ENCODE measurements around the gene CHEK1. TPM values are rescaled to one million over a fixed set of nuclear protein-coding genes. Genes with fewer than 3 reads are reported as not detected.

Gene CHEK1
- total and polyA plus RNA-seq, 9 of the 15 experiments (the other 6 are each of a cell fraction or from before 2014, with no cell fraction given) = 62.6 to 108 (median 87.5) TPM

DNA sequence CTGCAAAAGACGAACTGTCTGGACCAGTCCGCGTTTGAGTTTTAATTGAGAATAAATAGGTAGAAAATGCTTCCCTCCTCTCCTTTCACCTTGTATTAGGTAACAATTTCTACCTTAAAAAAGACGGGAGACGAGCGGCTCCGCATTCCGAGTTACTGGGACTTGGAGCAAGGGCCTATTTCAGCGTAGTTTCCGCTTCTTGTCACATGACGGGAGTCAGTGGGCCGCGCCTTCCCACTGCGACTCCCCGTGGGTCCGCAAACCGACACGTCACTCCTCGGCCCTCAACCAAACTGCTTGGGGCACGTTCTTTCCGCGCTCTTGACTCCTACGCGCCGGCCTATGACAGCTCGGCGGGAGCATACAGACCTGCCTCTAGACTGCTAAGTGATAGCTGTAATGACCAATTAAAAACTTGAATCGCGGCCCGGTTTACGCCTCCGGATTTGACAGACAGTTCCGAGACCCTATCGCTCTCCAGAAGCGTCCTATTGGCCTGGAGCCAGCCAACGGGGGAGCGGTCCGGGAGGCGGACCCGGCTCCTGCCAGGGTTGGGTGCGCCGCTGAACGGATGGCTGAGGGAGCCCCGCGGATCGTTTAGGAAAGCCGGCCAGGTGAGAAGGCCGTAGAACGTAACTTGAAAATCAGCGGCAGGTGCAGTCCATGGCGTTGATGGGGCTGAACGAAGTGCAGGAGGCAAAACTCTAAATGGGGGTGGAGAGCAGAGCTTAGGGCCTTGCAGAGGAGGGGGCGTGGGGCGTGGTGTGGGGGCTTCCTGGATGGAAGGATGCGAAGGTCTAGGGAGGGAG, 32.5 kb upstream of the CHEK1 start, which contains the start of gene STT3A (continued):
- TF ChIP-seq CHD2 (IDR thresholded peaks at IDR 0.05; ENCODE audit: low read depth, low read length) = peak; percentile 90
- no peak for TF ChIP-seq YBX1 (IDR thresholded peaks at IDR 0.05)
- TF ChIP-seq CBFA2T2 (conservative IDR thresholded peaks at IDR 0.05) = peak; percentile 60
- TF ChIP-seq JUNB (CRISPR knock-in tag; conservative IDR thresholded peaks at IDR 0.05) = no peak
- TF ChIP-seq ZNF444 (CRISPR knock-in tag; IDR thresholded peaks at IDR 0.05) = no peak
- TF ChIP-seq ZNF143 (CRISPR knock-in tag; IDR thresholded peaks at IDR 0.05) = no peak
- TF ChIP-seq CSDE1 (IDR thresholded peaks at IDR 0.05) = no peak
- TF ChIP-seq ESRRB (CRISPR knock-in tag; IDR thresholded peaks at IDR 0.05; ENCODE audit: borderline replicate concordance) = no peak
- TF ChIP-seq GATA2 (CRISPR knock-in tag; IDR thresholded peaks at IDR 0.05) = no peak
- TF ChIP-seq, protein P1, sequence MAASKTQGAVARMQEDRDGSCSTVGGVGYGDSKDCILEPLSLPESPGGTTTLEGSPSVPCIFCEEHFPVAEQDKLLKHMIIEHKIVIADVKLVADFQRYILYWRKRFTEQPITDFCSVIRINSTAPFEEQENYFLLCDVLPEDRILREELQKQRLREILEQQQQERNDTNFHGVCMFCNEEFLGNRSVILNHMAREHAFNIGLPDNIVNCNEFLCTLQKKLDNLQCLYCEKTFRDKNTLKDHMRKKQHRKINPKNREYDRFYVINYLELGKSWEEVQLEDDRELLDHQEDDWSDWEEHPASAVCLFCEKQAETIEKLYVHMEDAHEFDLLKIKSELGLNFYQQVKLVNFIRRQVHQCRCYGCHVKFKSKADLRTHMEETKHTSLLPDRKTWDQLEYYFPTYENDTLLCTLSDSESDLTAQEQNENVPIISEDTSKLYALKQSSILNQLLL (CRISPR knock-in tag; IDR thresholded peaks at IDR 0.05; ENCODE audit: borderline replicate concordance) = no peak
- TF ChIP-seq, protein P2, sequence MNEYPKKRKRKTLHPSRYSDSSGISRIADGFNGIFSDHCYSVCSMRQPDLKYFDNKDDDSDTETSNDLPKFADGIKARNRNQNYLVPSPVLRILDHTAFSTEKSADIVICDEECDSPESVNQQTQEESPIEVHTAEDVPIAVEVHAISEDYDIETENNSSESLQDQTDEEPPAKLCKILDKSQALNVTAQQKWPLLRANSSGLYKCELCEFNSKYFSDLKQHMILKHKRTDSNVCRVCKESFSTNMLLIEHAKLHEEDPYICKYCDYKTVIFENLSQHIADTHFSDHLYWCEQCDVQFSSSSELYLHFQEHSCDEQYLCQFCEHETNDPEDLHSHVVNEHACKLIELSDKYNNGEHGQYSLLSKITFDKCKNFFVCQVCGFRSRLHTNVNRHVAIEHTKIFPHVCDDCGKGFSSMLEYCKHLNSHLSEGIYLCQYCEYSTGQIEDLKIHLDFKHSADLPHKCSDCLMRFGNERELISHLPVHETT (CRISPR knock-in tag; conservative IDR thresholded peaks at IDR 0.05 in 1 of 2, IDR thresholded peaks at IDR 0.05 in 1 of 2) = 0 out of 4 replicates have a peak, but pooled peaks of 1 of the 2 experiments have one; percentile 16
- no peak for TF ChIP-seq BRF1 (IDR thresholded peaks at IDR 0.05; ENCODE audit: borderline replicate concordance, extremely low read depth, insufficient read length)
- TF ChIP-seq SMAD3 (CRISPR knock-in tag; conservative IDR thresholded peaks at IDR 0.05) = 0 out of 2 replicates have a peak, but pooled peaks have one; percentile 16
- no peak for TF ChIP-seq SNRNP70 (optimal IDR thresholded peaks at IDR 0.05; ENCODE audit: low read depth, low read length)
- TF ChIP-seq, protein P3, sequence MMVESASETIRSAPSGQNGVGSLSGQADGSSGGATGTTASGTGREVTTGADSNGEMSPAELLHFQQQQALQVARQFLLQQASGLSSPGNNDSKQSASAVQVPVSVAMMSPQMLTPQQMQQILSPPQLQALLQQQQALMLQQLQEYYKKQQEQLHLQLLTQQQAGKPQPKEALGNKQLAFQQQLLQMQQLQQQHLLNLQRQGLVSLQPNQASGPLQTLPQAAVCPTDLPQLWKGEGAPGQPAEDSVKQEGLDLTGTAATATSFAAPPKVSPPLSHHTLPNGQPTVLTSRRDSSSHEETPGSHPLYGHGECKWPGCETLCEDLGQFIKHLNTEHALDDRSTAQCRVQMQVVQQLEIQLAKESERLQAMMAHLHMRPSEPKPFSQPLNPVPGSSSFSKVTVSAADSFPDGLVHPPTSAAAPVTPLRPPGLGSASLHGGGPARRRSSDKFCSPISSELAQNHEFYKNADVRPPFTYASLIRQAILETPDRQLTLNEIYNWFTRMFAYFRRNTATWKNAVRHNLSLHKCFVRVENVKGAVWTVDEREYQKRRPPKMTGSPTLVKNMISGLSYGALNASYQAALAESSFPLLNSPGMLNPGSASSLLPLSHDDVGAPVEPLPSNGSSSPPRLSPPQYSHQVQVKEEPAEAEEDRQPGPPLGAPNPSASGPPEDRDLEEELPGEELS (CRISPR knock-in tag; IDR thresholded peaks at IDR 0.05; ENCODE audit: borderline replicate concordance) = no peak
- TF ChIP-seq, protein P4, sequence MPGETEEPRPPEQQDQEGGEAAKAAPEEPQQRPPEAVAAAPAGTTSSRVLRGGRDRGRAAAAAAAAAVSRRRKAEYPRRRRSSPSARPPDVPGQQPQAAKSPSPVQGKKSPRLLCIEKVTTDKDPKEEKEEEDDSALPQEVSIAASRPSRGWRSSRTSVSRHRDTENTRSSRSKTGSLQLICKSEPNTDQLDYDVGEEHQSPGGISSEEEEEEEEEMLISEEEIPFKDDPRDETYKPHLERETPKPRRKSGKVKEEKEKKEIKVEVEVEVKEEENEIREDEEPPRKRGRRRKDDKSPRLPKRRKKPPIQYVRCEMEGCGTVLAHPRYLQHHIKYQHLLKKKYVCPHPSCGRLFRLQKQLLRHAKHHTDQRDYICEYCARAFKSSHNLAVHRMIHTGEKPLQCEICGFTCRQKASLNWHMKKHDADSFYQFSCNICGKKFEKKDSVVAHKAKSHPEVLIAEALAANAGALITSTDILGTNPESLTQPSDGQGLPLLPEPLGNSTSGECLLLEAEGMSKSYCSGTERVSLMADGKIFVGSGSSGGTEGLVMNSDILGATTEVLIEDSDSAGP (CRISPR knock-in tag; IDR thresholded peaks at IDR 0.05) = no peak
- no peak for TF ChIP-seq MCM5 (IDR thresholded peaks at IDR 0.05; ENCODE audit: low read depth)
- no peak for TF ChIP-seq RBM14 (IDR thresholded peaks at IDR 0.05; ENCODE audit: borderline replicate concordance, insufficient read depth, low read depth, low read length)
- TF ChIP-seq, protein P5, sequence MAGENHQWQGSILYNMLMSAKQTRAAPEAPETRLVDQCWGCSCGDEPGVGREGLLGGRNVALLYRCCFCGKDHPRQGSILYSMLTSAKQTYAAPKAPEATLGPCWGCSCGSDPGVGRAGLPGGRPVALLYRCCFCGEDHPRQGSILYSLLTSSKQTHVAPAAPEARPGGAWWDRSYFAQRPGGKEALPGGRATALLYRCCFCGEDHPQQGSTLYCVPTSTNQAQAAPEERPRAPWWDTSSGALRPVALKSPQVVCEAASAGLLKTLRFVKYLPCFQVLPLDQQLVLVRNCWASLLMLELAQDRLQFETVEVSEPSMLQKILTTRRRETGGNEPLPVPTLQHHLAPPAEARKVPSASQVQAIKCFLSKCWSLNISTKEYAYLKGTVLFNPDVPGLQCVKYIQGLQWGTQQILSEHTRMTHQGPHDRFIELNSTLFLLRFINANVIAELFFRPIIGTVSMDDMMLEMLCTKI (IDR thresholded peaks at IDR 0.05; ENCODE audit: partially characterized antibody) = no peak
- no peak for TF ChIP-seq KHSRP (IDR thresholded peaks at IDR 0.05)
